GM18519 (cell line): ENCODE data around the gene RPN2.

Source experiments
- ATAC-seq: cut with Tn5 transposase; IDR thresholded peaks from one replicate; pipeline ENCODE4 v1.9.1; 2021; ENCODE audit warnings: mild to moderate bottlenecking, moderate library complexity; ENCODE audit not compliant: unreplicated experiment, low FRiP score

Gene RPN2

DNA sequence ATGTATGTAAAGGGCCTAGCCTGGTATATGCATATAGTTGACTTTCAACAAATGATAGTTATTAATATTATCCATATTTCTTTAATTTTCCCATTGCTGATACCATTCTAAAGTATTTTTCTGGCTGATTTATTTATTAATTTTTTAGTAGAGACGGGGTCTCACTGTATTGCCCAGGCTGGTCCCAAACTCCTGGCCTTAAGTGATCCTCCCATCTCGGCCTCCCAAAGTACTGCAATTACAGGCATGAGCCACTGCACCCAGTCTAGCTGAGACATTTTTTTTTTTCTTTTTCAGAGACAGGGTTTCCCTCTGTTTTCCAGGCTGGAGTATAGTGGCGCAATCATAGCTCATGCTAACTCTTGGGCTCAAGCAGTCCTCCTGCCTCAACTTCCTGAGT lies 30.1 kb downstream of the RPN2 start:
- ATAC-seq, result no peak

- no peak for ATAC-seq
Measured at GRCh38 chr20:37209661-37210314, 30.7 kb downstream of the RPN2 start.

DNA sequence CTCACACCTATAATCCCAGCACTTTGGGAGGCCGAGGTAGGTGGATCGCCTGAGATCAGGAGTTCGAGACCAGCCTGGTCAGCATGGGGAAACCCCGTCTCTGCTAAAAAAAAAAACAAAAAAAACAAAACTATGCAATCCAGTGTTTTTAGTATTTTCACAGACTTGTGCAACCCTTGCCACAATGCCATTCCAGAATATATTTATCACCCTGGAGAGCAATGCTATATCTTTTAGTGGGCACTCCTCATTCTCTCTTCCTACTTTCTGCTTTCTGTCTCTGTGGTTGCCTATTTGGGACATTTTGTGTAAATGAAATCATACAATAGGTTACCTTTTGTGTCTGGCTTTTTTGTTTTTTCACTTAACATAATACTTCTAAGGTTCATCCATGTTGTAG lies 39.3 kb downstream of the RPN2 start:
- ATAC-seq, result no peak

GRCh38 chr20:37218976-37219375 lies 39.8 kb downstream of the RPN2 start:
- no peak for ATAC-seq

DNA sequence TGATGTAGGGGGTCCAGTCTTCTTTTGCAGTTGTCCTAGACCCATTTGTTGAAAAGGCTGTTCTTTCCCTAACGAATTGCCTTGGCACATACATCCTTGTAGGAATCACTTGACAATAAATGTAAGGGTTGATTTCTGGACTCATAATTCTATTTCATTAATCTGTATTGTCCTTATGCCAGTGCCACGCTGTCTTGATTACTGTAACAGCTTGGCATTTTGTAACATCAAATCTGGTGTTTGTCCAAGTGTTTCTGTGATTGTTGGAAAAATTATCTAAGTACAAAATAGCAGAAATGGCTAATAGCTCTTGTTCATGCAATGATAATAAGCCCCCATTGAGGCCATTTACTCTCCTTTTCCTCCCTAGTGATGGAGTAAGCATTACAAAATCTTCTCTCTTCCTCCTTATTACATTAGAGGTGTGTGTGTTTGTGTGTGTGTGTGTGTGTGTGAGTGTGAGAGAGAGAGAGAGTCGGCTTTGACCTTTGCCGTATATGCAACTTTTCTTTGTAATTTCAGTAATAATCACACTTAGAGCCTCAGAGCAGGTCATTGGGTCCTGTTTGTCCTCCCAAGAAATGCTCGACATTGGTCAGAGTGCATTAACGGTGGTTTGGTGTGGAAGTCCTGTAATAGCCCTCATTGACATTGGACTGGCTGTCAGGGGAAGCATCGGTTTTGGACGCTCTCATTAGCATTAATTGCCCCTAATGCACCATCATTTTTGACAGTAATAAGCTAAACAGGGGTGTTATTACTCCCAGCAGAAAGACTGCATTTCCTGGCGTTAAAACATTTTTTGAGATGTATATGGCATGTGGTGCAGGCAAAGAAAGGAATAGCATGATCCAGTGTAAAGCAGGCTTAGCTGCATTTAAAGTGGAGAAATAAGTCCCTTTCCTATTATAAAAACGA lies 40.9 kb downstream of the RPN2 start:
- ATAC-seq, result no peak

- no peak for ATAC-seq
Measured at GRCh38 chr20:37220731-37221130, 41.6 kb downstream of the RPN2 start.

GRCh38 chr20:37222086-37222485 lies 43.0 kb downstream of the RPN2 start:
- ATAC-seq, result no peak

- ATAC-seq, result no peak
Measured at GRCh38 chr20:37223053-37223452, 43.9 kb downstream of the RPN2 start.

DNA sequence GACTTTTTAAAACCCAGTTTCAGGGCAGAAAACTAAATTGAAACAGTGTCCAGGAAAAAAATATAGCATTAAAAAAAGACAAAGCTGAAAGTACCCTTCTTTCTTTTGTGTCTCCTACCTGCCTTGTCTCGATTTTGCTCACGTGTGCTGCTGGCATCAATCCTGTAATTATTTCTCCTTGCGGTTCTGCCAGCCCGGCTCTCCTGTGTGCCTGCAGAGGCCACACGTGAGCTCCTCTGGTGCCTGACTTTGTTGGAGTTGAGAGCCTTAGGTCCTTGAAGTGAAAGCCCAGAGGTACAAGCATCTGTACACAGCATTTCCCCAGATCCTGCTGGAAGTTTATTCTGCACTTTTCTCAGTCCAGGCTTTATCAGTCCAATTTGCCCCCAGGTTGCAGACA lies 46.0 kb downstream of the RPN2 start:
- ATAC-seq, result no peak

DNA sequence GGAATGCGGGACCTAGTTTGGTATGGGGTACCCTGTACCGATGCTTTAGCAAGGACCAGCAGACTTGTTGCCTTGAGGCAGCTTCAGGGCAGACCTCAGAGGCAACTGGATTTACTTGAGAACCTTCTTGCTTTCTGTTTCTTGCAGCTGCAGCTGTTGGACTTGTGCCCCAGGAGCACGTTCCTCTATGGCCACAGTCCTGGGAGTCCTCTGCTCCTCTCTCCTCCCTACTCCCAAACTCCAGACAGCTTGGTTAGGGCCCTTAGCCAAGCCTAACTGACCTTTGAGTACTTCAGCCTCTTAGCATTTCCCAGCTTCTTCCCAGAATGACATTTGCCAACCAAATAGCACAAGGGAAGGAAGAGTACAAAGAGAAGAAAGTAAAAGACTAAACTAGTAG lies 47.8 kb downstream of the RPN2 start:
- ATAC-seq, result no peak

GRCh38 chr20:37228082-37228481 lies 49.0 kb downstream of the RPN2 start:
- ATAC-seq, result no peak

DNA sequence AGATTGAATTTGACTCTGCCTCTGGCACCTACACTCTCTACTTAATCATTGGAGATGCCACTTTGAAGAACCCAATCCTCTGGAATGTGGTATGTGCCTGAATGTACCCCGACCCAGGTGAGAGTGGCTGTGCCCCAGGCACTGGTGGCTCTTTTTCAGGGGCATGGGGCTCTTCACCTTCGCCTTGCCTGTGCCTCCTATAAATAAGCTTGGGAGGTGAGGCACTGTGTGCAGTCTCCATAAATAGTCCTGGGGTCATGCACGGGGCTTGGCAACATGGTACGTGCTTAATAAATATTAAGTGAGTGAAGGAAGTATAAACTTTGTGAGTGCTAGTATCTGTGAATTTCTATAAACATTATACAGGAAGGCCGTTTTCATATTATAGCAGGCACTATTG lies 49.5 kb downstream of the RPN2 start:
- ATAC-seq, result no peak

GRCh38 chr20:37229357-37229756 lies 50.2 kb downstream of the RPN2 start:
- no peak for ATAC-seq

- ATAC-seq, result no peak
Measured at GRCh38 chr20:37230200-37230599, 51.1 kb downstream of the RPN2 start.

DNA sequence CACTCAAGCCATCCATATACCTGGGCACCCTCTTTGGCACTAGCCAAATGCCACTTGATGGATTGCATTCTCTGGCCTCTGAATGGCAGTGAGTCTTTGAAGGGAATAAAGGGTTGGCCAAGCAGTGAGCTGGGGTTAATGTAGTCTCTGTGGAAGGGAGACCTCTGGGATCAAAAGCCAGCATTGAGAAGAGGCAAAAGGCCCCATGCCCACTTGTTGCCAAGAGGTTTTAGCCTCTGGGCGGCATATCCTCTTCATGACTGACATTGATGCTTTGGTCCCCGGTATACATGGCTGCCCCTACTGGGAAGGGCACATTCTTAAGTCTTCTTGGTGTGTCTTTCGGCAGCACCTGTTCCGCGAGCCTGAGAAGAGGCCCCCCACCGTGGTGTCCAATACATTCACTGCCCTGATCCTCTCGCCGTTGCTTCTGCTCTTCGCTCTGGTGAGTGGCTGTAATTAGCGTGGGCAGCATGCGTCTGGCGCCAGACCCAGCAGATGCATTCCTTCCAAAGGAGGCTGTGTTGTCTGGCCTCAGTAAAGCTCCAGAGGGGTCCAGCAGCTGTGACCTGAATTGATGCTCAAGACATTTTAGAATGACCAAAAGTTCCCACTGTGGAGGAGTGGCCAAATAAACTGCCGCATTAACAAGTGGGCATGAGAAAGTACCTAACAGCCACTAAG lies 53.0 kb downstream of the RPN2 start:
- no peak for ATAC-seq

DNA sequence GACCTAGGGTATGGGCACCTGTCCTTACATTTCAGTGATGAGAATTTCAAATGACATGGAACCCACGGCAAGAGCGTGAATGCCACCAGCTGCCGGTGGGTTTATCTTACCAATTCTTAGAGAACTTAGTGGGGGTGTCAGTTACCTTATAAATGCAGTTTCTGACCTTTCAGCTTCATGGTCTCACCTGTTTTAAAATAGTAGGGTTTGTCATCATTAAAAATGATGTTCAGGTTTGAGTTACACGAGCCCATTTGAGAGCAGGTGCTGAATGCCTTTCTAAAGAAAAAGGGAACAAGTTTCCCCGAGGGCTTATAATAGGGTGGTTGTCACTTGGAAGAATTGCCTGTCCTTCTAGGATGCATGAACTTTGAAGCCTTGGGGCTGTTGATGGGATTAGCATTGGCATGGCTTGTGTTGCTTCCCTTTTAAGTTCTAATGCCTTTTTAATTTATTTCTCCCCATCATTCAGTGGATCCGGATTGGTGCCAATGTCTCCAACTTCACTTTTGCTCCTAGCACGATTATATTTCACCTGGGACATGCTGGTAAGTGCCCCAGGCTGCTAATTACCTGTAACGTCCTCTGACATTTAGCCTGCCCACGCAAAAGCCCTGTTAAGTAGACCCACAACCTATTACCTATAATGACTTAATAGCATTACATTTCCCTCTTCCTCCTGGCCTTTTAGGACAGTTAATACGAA lies 54.6 kb downstream of the RPN2 start:
- ATAC-seq, result no peak

DNA sequence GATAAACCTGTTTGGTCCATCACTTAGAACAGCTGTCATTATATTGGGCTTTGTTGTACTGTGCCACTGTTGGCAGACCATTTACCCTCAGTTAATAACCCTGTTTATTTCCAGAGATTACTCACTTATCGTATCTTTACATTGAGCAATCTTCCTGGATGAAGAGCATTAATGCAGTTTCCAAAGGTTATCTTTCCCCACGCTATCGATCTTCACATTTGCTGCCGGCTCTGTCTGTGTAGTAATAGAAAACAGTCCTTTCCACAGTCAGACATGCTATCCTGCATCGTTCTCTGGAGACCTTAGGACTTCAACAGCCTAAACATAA lies 55.1 kb downstream of the RPN2 start:
- ATAC-seq, result no peak

- no peak for ATAC-seq
Measured at GRCh38 chr20:37235065-37235464, 55.9 kb downstream of the RPN2 start.

DNA sequence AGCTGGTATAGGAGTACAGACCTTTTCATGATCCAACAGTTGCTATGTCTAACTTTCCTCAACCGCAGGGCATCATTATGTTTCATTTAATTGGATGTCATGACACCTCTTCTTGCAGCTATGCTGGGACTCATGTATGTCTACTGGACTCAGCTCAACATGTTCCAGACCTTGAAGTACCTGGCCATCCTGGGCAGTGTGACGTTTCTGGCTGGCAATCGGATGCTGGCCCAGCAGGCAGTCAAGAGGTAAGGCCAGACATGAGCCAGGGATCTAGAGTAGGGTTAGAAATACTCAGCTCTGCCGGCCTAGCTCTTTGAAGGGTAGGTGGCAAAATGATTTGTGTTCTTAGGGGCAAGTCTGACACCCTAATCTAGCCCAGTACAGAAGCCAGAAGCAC lies 57.3 kb downstream of the RPN2 start:
- ATAC-seq, result no peak

- ATAC-seq, result no peak
Measured at GRCh38 chr20:37237656-37238055, 58.5 kb downstream of the RPN2 start.

- no peak for ATAC-seq
Measured at GRCh38 chr20:37238426-37238825, 59.3 kb downstream of the RPN2 start.
